LHCN-M2 (cell line): ENCODE measurements around the gene NLK. TPM values are rescaled to one million over a fixed set of nuclear protein-coding genes. Genes with fewer than 3 reads are reported as not detected.
"Not testable (repeated sequence)": the region's sequence is repeated elsewhere in the genome, so short reads cannot be mapped to it uniquely, and the experiment has no call there.

Source experiments
- DNase-seq: peaks from one replicate; pipeline ENCODE4 v3.0.0-alpha.2; 2012; ENCODE audit warnings: low read depth
- total RNA-seq: library from RNA; depleted of rRNA; stranded (reverse); fragments of >200 nt; gene quantifications from 2 replicates; pipeline ENCODE4 v1.2.3, GENCODE V29; 2014

The NLK gene
- total RNA-seq, 1 experiment from 2014 or later, result 15.4 TPM

GRCh38 chr17:28193241-28193640 lies 150.8 kb downstream of the NLK start:
- DNase-seq, result no peak

DNA sequence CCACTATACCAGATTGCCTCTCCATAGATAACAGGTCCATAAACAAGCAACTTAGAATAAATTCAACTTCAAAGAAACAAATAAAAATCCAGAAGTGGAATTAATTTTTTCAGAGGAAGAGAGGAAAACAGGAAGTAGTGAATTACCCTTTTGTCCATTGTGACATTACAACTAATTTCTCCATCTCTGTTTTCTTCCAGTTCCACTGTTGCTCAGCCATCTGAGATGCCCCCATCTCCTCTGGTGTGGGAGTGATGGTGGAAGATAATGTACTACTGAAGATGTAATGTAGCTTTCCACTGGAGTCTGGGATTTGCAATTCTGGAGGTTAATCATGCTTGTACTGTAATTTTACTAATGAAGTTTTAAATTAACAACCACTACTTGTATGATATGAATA lies 151.9 kb downstream of the NLK start:
- DNase-seq, result no peak

GRCh38 chr17:28196636-28197035 lies 154.2 kb downstream of the NLK start:
- no peak for DNase-seq

DNA sequence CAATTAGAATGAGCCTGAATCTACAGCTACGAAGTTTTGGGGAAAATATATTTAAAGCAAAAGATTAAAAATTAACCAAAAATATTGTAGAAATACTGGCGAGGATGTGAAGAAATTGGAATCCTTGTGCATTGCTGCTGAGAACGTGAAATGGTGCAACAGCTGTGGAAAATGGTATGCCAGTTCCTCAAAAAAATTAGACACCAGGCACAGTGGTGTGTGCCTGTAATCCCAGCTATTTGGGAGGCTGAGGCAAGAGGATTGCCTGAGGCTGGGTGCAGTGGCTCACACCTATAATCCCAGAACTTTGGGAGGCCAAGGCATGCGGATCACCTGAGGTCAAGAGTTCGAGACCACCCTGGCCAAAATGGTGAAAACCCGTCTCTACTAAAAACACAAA lies 156.6 kb downstream of the NLK start:
- no peak for DNase-seq

DNA sequence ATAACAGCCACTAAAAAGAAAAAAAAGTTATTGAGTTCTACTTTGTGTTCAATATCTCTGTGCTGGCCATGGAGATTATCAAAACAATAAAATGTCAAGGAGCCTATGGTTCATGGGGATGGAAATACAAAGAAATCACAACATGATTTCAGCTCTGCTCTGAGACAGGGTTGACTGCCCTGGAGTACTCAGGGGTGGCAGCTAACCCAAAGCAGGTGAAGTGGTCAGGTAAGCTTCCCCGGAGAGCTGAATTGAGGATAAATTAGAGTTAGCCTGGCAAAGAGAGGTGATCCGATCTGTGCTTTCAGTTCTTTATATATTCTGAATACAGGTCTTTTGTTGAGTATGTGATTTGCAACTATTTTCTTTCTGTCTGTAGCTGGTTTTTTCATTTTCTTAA lies 157.3 kb downstream of the NLK start:
- no peak for DNase-seq

DNA sequence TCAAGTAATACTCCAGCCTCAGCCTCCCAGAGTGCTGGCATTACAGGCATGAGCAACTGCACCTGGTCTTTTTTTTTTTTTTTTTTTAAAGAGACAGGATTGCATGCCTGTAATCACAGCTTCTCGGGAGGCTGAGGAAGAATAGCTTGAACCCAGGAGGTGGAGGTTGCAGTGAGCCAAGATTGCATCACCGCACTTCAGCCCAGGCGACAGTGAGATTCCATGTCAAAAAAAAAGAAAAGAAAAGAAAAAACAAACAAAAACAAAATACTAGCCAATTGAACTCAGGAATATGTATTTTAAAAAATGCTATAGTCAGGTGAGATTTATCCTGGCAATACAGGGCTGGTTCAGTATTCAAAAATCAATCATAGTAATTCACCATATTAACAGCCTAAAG lies 158.8 kb downstream of the NLK start:
- no peak for DNase-seq

DNA sequence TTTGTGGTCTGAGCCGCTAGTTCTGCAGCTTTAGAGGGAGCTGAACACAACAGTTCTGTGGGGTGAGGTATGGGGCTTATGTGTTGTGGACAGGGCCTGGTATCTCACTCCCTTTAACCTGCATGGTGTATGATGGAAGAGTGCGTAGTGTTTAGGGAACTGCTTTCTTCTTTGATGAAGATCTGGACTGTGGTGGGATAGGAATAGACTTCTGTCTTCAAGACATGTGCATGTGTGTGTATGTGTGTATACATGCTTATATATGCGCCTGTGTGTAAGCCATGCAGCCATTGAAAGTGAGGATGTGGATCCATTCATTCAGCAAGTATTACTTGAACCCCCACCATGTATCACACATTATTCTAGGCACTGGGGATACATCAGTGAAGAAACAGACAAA lies 161.8 kb downstream of the NLK start:
- no peak for DNase-seq

DNA sequence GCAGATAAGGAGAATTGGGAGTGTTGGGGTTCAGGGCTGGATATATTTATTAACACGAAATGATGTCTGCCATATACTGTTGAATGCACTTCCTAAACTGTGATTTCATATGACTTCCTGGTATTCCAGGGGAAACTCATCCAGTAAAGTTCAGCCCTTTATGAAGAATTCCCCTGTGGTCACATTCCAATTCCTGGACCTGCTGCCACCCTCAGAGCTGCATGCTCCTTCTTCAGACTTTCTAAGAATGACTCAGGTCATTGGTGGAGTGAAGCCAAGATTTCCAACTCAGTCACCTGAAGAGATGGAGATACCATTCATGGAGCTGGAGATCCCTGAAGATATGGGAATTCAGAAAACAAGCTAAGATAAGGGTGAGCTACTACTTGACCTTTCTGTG lies 162.3 kb downstream of the NLK start:
- DNase-seq, result no peak

DNA sequence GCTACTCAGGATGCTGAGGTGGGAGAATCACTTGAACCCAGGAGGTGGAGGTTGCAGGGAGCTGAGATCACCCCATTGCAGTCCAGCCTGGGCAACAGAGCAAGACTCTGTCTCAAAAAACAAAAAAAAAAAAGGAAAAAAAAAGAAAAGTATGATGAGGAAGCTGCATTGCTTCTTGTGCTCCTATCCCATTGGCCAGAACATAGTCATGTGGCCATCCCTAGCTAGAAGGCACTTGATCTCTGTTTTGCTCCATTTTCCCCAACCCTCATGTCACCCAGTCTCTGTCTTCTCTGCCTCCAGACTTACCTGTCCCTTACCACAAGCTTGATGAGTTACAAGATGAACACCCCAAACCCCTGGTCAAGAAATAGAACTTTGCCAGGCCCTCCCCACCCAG lies 163.8 kb downstream of the NLK start:
- no peak for DNase-seq

- DNase-seq, result no peak
Measured at GRCh38 chr17:28211811-28212210, 169.3 kb downstream of the NLK start.

DNA sequence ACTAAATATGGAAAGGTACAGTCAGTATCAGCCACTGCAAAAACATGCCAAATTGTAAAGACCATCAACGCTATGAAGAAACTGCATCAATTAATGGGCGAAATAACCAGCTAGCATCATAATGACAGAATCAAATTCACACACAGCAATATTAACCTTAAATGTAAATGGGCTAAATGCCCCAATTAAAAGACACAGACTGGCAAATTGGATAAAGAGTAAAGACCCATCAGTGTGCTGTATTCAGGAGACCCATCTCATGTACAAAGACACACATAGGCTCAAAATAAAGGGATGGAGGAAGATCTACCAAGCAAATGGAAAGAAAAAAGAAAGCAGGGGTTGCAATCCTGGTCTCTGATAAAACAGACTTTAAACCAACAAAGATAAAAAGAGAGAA lies 171.1 kb downstream of the NLK start:
- DNase-seq, result not testable (repeated sequence)

DNA sequence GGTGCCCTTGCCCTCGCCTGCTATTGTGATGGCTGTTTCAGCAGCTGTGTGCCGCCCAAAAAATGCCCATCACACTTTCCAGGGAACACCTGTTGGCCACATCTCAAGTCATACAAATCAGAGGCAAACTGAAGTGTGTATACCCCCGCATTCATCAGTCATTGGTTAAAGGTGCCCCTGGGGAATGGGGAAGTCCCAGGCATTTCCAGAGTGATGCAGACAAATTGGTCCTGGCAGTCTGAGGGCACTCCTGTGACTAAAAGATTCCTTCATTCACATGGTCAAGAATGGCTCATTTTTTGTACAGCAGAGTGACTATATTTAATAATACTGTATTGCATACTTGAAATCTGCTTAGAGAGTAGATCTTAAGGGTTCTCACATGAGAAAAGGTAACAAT lies 173.6 kb downstream of the NLK start:
- DNase-seq, result peak; percentile 47

DNA sequence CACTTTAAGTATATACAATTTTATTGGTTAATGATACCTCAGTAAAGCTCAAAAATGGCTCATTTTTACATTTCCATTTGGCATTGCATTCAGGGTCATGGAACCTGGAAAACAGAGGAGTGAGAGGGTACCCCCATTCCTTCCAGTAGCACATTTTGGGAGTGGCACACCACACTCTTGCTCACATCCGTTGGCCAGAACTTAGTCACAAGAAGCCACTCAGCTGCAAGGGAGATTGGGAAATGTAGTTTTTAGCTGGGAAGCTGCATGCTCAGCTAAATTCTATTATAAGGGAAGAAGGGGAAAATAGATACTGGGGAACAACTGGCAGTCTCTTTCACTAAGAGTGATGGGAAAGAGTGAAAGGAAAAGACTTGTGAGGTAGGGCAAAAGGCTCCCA lies 174.1 kb downstream of the NLK start:
- DNase-seq, result peak; percentile 73

- DNase-seq, result peak; percentile 35
Measured at GRCh38 chr17:28219771-28220170, 177.3 kb downstream of the NLK start.

DNA sequence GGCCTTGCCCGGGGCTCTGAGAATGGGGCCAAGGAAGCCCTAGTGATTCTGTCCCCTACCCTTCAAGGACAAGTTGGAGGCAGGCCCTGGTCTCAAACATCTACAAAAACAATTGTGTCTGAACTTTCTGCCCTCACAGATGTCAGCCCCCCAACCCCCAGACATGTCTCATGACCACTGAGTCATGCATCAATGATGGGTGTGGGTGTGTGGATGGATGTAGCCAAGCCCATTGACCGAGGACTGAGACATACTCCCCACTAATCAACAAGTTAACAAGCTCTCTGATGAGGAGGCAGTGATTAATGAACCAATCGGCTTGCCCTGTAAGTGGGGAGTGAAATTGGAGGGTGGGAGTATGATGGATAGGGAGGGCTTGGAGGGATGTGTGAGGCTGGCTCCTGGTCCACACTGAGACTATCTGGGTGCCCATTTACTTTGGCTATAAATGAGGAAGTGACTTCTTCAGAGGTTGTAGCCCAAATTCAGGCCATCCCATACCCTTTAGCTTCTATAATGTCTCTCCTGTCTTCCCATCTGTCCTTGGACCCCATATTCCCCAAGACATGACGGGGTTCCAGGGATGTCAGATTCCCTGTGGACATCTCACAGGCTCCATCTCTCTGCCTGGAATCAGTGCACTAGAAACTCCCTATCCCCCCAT lies 179.4 kb downstream of the NLK start:
- DNase-seq, result peak; percentile 34

- peak; percentile 14 for DNase-seq
Measured at GRCh38 chr17:28225271-28225670, 182.8 kb downstream of the NLK start.

- DNase-seq, result no peak
Measured at GRCh38 chr17:28225867-28226266, 183.4 kb downstream of the NLK start.

- DNase-seq, result no peak
Measured at GRCh38 chr17:28226563-28227315, 184.3 kb downstream of the NLK start.

DNA sequence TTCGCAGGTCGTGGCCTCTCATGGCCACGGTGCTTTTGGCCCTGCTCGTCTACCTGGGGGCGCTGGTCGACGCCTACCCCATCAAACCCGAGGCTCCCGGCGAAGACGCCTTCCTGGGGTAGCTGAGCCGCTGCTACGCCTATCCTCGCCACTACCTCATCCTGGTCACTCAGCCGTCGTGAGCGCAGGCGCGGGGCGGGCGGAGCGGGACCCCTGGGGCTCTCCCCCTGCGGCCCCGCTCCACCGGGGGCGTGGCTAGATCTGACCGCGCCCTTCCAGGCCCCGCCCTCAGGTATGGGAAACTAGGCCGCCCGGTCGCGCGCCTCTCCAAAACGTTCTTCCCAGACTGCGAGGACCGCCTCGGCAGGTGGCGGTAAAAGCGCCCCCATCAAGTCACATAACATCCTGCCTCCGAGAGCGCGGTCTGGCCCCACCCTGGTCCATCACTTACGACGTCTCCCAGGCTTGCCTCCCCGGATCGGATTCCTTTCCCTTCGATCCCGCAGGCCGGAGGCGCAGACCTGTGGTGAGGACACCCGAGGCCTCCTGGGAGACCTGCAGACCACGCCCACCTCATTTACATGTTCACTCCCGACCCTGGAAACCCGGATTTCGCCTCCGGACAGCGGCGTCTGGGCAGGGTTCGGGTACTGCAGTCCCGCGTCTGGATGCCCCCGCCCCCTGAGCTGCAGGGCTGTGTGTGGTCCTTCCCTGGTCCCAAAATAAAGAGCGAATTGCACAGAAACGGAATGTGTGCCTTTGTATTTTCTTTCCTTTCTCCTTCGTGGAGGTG lies 185.0 kb downstream of the NLK start:
- no peak for DNase-seq

- DNase-seq, result no peak
Measured at GRCh38 chr17:28228109-28228840, 185.8 kb downstream of the NLK start.

DNA sequence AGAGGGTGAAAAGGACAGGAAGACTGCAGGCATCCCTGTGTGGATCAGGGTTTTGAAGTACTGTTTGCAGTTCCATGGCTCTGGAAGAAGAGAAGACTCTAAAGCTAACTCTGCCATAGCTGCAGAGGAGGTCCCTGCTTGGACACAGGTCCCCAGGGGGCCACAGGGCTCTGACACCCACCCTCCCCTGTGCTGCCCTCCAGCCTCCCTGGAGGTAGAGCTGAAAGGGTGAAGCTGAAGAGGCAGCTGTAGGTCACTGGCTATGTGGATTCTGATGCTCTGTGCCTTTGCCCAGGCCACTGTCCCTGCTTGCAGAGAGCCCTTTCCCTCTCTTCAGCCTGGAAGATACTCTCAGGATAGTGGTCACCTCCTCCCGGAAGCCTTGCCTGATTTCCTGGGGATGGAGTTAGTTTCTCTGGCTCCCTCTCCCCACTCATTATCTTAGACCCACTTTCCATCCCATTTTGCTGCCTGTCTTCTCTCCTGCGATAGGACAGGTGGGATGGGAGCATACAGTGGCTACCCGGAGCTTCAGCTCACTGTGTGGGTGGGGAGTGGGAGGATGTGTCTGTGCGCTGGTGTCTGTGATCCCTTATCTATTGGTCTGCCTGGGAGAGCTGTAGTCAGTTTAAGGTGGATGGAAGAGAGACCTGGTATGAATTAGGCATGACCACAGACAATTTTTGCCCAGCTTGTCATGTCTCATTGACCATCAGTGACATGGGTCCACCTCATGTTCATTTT lies 186.7 kb downstream of the NLK start:
- no peak for DNase-seq
